Mammary epithelial cell (primary cell): ENCODE data around the gene USP31.

ENCODE experiments used
- EZH2 ChIP-seq: IDR thresholded peaks from 2 replicates; pipeline ENCODE4 v1.6.1; 2012; ENCODE audit warnings: low read length, inconsistent platforms, borderline replicate concordance
- TF ChIP-seq, protein P1 (sequence below), 2 donors: IDR thresholded peaks in 1 of 2; conservative IDR thresholded peaks in 1 of 2; 2 replicates each; pipeline ENCODE4 v1.5.1; 2011 to 2012; ENCODE audit warnings: inconsistent platforms in 2 of 2, low read length in 2 of 2, mild to moderate bottlenecking in 2 of 2, control low read depth in 1 of 2, low read depth in 1 of 2; ENCODE audit not compliant: insufficient read depth in 1 of 2; ENCODE audit errors: extremely low read depth in 1 of 2

DNA sequence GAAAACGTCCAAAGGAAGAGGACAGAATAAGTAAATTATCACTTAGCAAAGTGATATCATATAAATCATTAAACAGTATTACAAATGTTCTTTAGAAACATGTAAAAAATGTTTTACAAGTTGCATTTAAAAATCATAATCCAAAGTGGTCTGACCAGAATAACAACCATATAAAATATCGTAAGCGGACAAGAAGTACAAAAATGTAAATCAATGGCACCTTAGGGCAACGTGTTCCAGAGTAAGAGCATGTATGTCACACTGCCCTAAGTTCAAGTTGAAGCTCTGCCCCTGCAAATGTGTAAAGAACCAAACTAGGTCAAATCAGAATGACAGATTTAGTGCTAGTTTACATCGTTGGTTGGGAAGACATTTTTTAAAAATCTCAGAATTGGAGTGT lies 11.4 kb downstream of the USP31 start:
- TF ChIP-seq, protein P1, sequence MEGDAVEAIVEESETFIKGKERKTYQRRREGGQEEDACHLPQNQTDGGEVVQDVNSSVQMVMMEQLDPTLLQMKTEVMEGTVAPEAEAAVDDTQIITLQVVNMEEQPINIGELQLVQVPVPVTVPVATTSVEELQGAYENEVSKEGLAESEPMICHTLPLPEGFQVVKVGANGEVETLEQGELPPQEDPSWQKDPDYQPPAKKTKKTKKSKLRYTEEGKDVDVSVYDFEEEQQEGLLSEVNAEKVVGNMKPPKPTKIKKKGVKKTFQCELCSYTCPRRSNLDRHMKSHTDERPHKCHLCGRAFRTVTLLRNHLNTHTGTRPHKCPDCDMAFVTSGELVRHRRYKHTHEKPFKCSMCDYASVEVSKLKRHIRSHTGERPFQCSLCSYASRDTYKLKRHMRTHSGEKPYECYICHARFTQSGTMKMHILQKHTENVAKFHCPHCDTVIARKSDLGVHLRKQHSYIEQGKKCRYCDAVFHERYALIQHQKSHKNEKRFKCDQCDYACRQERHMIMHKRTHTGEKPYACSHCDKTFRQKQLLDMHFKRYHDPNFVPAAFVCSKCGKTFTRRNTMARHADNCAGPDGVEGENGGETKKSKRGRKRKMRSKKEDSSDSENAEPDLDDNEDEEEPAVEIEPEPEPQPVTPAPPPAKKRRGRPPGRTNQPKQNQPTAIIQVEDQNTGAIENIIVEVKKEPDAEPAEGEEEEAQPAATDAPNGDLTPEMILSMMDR (conservative IDR thresholded peaks at IDR 0.05 in 1 of 2, IDR thresholded peaks at IDR 0.05 in 1 of 2; ENCODE audit: extremely low read depth in 1 of 2, insufficient read depth in 1 of 2, low read depth in 1 of 2, low read length in 2 of 2), result no peak
- TF ChIP-seq EZH2, result no peak
